Kidney epithelial cell (primary cell): Measurements from ENCODE around the gene SFMBT2. TPM values are rescaled to one million over a fixed set of nuclear protein-coding genes. Genes with fewer than 3 reads are reported as not detected.

Source experiments
- DNase-seq: peaks from one replicate; pipeline ENCODE4 v3.0.0-alpha.2; 2010; ENCODE audit warnings: low read depth
- H3K27me3 ChIP-seq: 2 replicates; pipeline ENCODE4 v1.6.0; 2011; ENCODE audit warnings: low read length; ENCODE audit not compliant: control insufficient read depth, insufficient read depth
- H3K36me3 ChIP-seq: 2 replicates; pipeline ENCODE4 v1.5.1; 2011; ENCODE audit warnings: low read length; ENCODE audit not compliant: control insufficient read depth, insufficient read depth
- H3K4me3 ChIP-seq: 2 replicates; pipeline ENCODE4 v1.5.1; 2011; ENCODE audit warnings: low read depth, mild to moderate bottlenecking, control low read depth, low read length
- total RNA-seq: library from RNA; depleted of rRNA; stranded (reverse); fragments of >200 nt; gene quantifications from 2 replicates; pipeline ENCODE4 v1.2.3, GENCODE V29; 2015
- TF ChIP-seq, protein P1 (sequence below): IDR thresholded peaks from 2 replicates; pipeline ENCODE4 v1.5.1; 2011; ENCODE audit warnings: mild to moderate bottlenecking, moderate library complexity, low read length, control low read depth, inconsistent platforms; ENCODE audit not compliant: insufficient read depth, poor library complexity, severe bottlenecking

Gene SFMBT2
- 3.0 and 3.1 TPM in 2 replicates for total RNA-seq

GRCh38 chr10:7410862-7411670 lies at the start of gene SFMBT2:
TSS of gene SFMBT2 (minus strand) at chr10:7411034. CDS start at chr10:7381898, 29,136 bp downstream.
- peaks cover 45% of the 10 kb centered on the region for H3K27me3 ChIP-seq
- H3K4me3 ChIP-seq, result peak within 1 kb of the TSS; percentile 60
- H3K36me3 ChIP-seq, result no peaks in the 10 kb centered on the region
- TF ChIP-seq, protein P1, sequence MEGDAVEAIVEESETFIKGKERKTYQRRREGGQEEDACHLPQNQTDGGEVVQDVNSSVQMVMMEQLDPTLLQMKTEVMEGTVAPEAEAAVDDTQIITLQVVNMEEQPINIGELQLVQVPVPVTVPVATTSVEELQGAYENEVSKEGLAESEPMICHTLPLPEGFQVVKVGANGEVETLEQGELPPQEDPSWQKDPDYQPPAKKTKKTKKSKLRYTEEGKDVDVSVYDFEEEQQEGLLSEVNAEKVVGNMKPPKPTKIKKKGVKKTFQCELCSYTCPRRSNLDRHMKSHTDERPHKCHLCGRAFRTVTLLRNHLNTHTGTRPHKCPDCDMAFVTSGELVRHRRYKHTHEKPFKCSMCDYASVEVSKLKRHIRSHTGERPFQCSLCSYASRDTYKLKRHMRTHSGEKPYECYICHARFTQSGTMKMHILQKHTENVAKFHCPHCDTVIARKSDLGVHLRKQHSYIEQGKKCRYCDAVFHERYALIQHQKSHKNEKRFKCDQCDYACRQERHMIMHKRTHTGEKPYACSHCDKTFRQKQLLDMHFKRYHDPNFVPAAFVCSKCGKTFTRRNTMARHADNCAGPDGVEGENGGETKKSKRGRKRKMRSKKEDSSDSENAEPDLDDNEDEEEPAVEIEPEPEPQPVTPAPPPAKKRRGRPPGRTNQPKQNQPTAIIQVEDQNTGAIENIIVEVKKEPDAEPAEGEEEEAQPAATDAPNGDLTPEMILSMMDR, result no peak
- DNase-seq, result peak; percentile 9

- no peak overlapping the region for H3K4me3 ChIP-seq
- TF ChIP-seq, protein P1, result no peak
- no peaks in the 10 kb centered on the region for H3K36me3 ChIP-seq
- DNase-seq, result no peak
- H3K27me3 ChIP-seq, result no peaks in the 10 kb centered on the region
Measured at GRCh38 chr10:7460006-7460405, 49.2 kb upstream of the SFMBT2 start.

- TF ChIP-seq, protein P1, result no peak
- H3K4me3 ChIP-seq, result no peak overlapping the region
- no peak for DNase-seq
- H3K36me3 ChIP-seq, result no peaks in the 10 kb centered on the region
- H3K27me3 ChIP-seq, result no peaks in the 10 kb centered on the region
Measured at GRCh38 chr10:7458556-7458955, 47.7 kb upstream of the SFMBT2 start.

DNA sequence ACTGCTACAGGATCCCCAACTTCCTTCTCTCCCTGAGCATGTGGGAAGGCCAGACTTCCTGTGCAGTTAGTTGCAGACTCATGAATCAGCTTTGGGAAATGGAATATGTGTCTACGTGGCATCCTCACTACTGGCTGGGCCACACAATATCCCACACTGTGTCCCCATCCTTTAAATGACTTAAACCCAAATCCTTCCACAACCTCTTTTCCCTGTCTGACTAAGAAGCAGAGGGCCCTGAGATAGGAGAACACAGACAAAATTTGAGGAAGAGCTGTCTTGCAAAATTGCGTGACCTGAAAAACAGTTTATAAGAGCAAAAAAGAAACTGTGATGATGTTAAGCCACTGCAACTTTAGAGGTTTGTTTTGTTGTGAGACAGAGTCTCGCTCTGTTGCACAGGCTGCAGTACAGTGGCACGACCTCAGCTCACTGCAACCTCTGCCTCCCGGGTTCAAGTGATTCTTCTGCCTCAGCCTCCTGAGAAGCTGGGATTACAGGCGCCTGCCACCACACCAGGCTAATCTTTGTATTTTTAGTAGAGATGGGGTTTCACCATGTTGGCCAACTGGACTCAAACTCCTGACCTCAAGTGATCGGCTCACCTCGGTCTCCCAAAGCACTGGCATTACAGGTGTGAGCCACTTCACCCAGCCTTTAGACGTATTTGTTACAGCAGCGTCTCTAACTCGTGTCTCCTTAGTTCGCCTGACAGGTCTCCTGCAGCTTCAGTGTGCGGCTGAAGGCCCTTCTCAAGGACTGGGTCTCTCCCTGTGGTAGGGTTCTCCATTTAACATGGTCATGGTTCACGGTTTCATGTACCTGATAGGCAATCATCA lies 46.9 kb upstream of the SFMBT2 start:
- TF ChIP-seq, protein P1, result no peak
- no peak for DNase-seq
- Histone ChIP-seq H3K27me3 (no peaks in the 10 kb centered on the region), H3K4me3 (no peak overlapping the region), H3K36me3 (no peaks in the 10 kb centered on the region)

GRCh38 chr10:7449063-7449695 lies 38.3 kb upstream of the SFMBT2 start:
- Histone ChIP-seq H3K36me3 (no peaks in the 10 kb centered on the region), H3K27me3 (peaks cover 2% of the 10 kb centered on the region), H3K4me3 (no peak overlapping the region)
- no peak for DNase-seq
- TF ChIP-seq, protein P1, result no peak
